Measurements from ENCODE around the gene BLOC1S4.

The BLOC1S4 gene

DNA sequence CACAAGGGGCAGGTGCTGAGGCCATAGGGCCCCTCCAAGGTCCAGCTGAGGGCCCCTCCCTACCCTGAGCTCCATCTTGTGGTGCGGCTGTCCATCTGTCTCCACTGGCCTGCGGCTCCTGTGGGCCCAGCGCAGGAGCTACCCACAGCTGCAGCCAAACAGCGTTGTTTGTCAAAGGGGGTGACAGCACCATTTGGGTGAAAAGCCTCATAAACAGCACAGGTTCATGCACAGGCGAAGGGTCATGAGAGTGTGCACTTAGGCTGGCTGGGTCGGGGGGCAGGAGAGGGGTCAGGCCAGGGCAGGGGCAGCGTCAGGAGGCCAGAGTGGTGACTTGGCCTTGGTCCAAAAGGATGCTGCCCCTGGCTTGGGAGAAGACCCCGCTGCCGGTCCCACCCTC, 32.3 kb downstream of the BLOC1S4 start:
- TF ChIP-seq, protein P1, sequence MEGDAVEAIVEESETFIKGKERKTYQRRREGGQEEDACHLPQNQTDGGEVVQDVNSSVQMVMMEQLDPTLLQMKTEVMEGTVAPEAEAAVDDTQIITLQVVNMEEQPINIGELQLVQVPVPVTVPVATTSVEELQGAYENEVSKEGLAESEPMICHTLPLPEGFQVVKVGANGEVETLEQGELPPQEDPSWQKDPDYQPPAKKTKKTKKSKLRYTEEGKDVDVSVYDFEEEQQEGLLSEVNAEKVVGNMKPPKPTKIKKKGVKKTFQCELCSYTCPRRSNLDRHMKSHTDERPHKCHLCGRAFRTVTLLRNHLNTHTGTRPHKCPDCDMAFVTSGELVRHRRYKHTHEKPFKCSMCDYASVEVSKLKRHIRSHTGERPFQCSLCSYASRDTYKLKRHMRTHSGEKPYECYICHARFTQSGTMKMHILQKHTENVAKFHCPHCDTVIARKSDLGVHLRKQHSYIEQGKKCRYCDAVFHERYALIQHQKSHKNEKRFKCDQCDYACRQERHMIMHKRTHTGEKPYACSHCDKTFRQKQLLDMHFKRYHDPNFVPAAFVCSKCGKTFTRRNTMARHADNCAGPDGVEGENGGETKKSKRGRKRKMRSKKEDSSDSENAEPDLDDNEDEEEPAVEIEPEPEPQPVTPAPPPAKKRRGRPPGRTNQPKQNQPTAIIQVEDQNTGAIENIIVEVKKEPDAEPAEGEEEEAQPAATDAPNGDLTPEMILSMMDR (IDR thresholded peaks at IDR 0.05; ENCODE audit: borderline replicate concordance, control extremely low read depth, extremely low read depth, insufficient read depth, missing control alignments), result no peak

DNA sequence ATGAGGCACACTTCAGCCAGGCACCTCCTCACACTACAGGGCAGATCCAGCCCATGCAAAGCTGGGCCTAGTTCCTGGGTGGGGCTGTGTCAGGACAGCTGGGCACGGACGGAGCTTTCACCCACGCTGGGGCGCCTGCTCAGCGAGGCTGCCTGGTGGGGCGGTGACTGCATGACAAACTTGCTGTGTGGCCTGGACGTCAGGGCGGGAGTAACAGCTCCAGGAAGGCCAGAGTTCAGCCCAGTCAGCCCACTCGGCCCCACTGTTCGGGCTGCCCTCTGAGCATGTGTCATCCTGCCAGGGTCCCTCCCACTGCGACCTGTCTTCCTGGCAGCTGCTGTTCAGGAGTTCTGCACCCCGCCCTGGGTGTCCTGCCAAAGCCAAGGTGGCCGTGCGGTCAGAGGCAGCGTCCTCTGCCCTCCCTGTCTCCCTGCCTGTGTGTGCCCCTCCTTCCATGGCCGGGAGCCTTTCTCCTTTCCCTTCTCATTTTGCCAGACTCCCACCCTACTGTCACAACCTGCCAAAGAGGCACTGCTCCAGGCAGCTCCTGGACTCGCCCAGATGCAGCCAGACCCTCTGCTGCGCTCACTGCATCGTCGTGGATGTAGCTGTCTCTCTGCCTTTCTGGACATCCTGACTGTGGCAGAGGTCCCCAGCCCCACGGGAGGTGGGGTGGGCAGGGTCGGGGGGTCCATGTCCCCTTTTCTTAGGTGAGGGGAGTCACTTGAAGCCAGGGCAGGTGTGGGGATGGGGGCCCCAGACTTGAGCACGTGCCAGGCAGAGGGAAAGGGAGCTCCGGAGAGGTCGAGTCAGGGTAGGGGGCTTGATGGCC, 33.6 kb downstream of the BLOC1S4 start:
- DNase-seq (ENCODE audit: low spot score), result no peak

More for the DNA sequence above, 32.3 kb downstream of the BLOC1S4 start:
- no peak for DNase-seq (ENCODE audit: low spot score)
- in situ Hi-C loops (cut with MboI; ENCODE audit: low sequenced_read_pairs, unreplicated experiment), result no loop called here

DNA sequence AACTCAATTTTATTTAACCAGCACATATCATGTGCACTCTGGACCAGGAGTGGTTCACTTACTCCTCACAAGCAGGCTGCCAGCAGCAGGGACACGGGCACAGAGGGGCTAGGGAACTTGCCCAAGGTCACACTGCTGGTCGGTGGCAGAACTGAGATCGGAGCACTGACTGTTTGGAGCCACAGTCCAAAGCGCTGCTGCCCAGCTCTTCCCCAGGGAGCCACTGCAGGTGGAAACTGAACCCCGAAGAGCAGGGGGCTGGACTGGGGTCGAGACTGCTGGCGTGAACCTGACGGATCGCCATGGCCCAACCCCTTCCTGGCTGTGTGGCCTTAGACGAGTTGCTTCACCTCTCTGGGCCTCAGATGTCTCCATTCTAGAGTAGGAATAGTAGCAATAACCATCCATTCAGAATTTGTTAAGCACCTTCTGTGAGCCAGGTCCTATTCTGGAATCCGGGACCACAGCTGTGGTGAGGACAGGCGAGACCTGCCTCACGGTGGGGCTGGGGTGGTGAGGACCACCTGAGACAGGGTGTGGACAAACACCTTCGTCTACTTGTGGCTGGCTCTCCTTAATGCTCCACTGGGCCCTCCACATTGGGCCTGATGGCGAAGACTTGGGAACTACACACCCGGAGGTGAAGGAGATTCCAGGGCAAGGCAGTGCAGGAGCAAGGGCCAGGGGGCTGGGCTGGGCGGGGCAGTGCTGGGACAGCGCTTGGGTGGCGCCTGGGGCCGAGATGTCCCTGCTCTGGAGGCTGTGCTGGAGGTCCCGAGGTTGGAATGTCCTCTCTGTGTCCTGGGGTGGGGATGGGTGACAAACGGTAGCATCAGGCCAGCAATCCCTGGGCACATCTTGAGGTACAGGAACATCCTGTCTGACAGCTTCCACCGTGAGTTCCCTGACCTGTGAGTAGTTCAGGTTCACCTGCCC, 34.6 kb downstream of the BLOC1S4 start:
- in situ Hi-C loops (cut with MboI; ENCODE audit: low sequenced_read_pairs, unreplicated experiment), result no loop called here
- TF ChIP-seq, protein P1 (IDR thresholded peaks at IDR 0.05; ENCODE audit: borderline replicate concordance, control extremely low read depth, extremely low read depth, insufficient read depth, missing control alignments), result no peak
- DNase-seq (ENCODE audit: low spot score), result no peak

More for the DNA sequence above, 33.6 kb downstream of the BLOC1S4 start:
- TF ChIP-seq, protein P1 (IDR thresholded peaks at IDR 0.05; ENCODE audit: borderline replicate concordance, control extremely low read depth, extremely low read depth, insufficient read depth, missing control alignments), result no peak
- in situ Hi-C loops (cut with MboI; ENCODE audit: low sequenced_read_pairs, unreplicated experiment), result no loop called here

DNA sequence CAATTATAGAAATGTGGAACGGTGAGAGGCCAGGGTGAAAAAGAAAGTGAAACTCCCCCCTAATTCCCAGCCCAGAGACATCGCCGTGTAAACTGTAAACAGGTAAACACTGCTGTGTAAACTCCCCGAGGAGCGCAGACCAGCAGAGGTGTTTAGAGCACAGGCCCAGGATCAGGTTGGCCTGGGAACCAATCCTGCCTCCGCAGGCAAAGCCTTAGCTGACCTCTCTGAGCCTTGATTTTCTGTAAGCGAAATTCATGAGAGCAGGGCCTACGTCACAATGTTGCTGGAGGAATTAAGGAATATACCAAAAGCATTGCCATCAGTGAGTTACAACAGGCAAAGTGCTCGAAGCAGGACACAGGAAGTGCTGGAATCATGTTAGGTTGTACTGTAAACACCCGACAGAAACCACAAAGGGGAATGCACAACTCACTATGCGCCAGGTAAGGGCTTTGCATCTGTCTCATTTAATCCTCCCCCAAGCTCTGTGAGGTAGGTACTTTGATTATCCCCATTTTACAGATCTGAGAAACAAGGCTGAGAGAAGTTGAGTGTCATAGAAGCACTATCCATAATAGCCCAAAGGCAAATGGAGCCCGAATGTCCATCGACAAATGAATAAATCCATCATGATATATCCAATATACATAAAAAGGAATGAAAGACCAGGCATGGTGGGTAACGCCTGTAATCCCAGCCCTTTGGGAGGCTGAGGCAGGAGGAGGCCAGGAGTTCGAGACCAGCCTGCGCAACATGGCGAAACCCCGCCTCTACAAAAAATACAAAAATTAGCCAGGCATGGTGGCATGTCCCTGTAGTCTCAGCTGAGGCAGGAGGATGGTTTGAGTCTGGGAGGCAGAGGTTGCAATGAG, 35.9 kb downstream of the BLOC1S4 start:
- in situ Hi-C loops (cut with MboI; ENCODE audit: low sequenced_read_pairs, unreplicated experiment), result no loop called here
- TF ChIP-seq, protein P1 (IDR thresholded peaks at IDR 0.05; ENCODE audit: borderline replicate concordance, control extremely low read depth, extremely low read depth, insufficient read depth, missing control alignments), result no peak
- no peak for DNase-seq (ENCODE audit: low spot score)

DNA sequence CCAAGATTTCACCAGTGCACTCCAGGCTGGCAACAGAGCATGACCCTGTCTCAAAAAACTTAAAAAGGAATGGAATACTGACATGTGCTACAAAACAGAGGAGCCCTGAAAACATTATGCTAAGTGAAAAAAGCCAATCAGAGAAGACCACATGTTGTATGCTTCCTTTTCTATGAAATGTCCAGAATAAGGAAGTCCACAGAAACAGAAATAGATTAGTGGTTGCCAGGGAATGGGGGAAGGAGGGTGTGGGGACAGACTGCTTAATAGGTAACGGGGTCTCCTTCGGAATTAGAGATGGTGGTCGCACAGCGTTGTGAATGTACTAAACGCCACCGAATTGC, 36.5 kb downstream of the BLOC1S4 start:
- TF ChIP-seq, protein P1 (IDR thresholded peaks at IDR 0.05; ENCODE audit: borderline replicate concordance, control extremely low read depth, extremely low read depth, insufficient read depth, missing control alignments), result no peak
- no peak for DNase-seq (ENCODE audit: low spot score)
- in situ Hi-C loops (cut with MboI; ENCODE audit: low sequenced_read_pairs, unreplicated experiment), result no loop called here

DNA sequence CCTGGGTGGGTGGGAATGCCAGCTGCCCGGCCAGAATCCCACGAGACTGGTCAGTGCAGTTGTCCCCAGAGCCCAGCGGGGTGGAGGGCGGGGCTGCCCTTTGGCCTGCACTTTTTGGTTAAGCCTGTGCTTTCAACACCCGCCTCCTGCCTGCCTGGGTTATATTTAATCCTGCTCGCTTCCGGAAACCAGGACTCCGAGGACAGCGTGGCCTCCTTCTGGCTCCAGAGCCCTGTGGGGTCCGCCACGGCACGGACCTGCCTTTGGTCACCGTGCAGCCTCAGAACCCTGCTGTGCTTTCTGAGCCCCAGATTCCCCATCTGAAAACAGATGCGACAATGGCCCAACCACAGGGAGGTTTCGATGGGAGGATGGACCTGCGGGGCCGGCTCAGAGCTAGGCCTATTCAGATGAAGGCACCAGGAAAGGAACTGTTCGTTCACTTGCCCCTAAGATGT, 37.2 kb downstream of the BLOC1S4 start:
- TF ChIP-seq, protein P1 (IDR thresholded peaks at IDR 0.05; ENCODE audit: borderline replicate concordance, control extremely low read depth, extremely low read depth, insufficient read depth, missing control alignments), result no peak
- in situ Hi-C loops (cut with MboI; ENCODE audit: low sequenced_read_pairs, unreplicated experiment), result no loop called here
- DNase-seq (ENCODE audit: low spot score), result no peak
